GM12864 (cell line): ENCODE data around the gene LRRC47.
"Not testable (repeated sequence)": the region's sequence is repeated elsewhere in the genome, so short reads cannot be mapped to it uniquely, and the experiment has no call there.

Experiments
- DNase-seq: peaks from one replicate; pipeline ENCODE4 v3.0.0-alpha.2; 2011; ENCODE audit warnings: low read depth
- H3K4me3 ChIP-seq: 2 replicates; pipeline ENCODE4 v1.5.1; 2011; ENCODE audit warnings: mild to moderate bottlenecking, low read depth, low read length, control low read depth
- TF ChIP-seq, protein P1 (sequence below): IDR thresholded peaks from 2 replicates; pipeline ENCODE4 v1.5.1; 2011; ENCODE audit warnings: low read depth, mild to moderate bottlenecking, moderate library complexity, low read length, control low read depth, inconsistent platforms; ENCODE audit errors: missing control alignments

LRRC47 gene

DNA sequence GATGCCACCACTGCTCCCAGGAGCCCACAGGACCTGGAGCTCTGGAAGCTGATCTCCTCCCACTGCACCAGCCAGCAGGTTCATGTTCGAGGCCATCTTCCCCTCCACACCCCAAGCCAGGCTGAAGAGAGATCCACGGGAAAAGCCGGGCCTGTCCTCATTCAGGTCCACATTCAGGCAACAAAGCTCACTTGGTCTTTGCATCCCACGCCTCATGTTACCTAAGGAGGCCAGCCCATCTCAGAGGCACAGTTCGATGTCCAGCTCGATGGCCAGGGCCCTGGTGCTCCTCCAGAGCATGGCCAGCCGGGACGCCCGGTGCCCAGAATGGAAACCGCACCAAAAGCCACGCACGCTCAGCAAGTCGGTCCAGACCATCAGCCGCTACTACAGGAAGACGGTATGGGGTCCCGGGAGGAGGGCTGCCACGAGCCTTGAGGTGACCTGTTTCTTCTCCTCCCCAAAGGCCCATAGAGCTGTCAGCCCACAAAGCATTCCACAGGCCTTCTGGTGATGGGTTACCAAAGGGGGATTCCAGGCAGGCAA, 43.8 kb downstream of the LRRC47 start, which contains the start of gene CCDC27:
TSS of gene CCDC27 (plus strand) at position 51 of the 546 bp plus-strand sequence. CDS start at position 83, 32 bp downstream.
- TF ChIP-seq, protein P1, sequence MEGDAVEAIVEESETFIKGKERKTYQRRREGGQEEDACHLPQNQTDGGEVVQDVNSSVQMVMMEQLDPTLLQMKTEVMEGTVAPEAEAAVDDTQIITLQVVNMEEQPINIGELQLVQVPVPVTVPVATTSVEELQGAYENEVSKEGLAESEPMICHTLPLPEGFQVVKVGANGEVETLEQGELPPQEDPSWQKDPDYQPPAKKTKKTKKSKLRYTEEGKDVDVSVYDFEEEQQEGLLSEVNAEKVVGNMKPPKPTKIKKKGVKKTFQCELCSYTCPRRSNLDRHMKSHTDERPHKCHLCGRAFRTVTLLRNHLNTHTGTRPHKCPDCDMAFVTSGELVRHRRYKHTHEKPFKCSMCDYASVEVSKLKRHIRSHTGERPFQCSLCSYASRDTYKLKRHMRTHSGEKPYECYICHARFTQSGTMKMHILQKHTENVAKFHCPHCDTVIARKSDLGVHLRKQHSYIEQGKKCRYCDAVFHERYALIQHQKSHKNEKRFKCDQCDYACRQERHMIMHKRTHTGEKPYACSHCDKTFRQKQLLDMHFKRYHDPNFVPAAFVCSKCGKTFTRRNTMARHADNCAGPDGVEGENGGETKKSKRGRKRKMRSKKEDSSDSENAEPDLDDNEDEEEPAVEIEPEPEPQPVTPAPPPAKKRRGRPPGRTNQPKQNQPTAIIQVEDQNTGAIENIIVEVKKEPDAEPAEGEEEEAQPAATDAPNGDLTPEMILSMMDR = no peak
- no peak for DNase-seq
- H3K4me3 ChIP-seq = no peak within 1 kb of the TSS

DNA sequence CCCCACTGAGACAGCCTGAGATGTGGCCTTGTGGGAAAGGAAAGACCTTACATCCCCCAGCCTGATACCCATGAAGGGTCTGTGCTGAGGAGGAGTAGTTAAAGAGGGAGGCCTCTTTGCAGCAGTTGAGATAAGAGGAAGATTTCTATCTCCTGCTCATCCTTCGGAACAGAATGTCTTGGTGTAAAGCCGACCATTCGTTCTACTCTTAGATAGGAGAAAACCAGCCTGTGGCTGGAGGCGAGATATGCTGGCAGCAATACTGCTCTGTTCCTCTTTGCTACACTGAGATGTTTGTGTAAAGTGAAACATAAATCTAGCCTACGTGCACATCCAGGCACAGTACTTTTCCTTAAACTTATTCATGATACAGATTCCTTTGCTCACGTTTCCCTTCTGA, 45.6 kb downstream of the LRRC47 start:
- no peak for DNase-seq
- no peak overlapping the region for H3K4me3 ChIP-seq
- TF ChIP-seq, protein P1 = no peak

DNA sequence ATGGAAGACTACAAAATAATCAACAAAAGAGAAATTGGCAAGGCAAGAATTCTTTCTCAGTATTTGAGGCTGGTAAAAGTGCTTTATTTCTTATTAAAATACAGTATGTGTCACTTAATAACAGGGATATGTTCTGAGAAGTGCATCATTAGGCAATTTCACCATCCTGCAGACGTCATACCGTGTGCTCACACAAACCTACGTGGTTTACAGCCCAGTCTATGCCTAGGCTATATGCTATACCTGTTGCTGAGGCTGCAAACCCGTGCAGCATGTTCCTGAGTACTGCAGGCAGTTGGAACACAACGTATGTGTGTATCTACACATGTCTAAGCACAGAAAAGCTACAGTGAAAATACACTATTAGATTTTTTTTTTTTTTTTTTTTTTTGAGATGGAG, 46.8 kb downstream of the LRRC47 start:
- no peak overlapping the region for H3K4me3 ChIP-seq
- DNase-seq = no peak
- TF ChIP-seq, protein P1 = no peak

DNA sequence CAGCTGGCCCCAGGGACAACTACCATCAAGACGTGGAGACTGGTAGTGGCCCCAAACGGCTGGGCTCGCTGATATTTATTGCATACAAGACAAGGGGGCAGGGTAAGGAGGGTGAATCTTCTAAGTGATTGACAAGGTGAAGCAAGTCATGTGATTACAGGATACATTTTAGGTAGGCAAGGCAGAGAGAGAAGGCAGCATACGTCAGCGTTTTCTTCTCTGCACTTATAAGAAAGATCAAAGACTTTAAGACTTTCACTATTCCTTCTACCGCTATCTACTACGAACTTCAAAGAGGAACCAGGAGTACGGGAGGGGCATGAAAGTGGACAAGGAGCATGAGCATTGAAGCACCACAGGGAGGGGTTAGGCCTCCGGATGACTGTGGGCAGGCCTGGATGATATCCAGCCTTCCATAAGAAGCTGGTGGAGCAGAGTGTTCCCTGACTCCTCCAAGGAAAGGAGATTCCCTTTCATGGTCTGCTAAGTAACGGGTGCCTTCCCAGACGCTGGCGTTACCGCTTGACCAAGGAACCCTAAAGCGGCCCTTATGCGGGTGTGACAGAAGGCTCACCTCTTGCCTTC, 47.9 kb downstream of the LRRC47 start:
- not testable (repeated sequence) for H3K4me3 ChIP-seq, DNase-seq

DNA sequence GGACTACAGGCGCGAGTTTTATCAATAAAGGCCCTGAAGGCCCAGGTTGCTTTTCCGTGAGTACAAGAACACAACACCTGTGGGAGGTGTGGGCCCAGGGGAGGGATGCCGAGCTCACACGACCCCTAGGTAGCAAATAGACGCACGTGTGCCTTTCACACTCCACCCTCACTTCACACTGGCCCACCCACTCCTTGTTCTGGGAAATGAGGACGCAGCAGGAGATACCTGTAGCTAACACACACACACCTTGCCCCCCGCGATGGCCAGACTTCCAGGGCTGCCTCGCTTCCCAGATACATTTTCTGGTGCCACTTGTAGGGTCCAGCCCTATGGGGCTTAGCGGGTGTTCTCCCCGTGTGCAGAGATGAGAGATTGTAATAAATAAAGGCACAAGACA, 48.4 kb downstream of the LRRC47 start:
- no peak for DNase-seq
- TF ChIP-seq, protein P1 = no peak
- peak overlapping the region; percentile 73 for H3K4me3 ChIP-seq

DNA sequence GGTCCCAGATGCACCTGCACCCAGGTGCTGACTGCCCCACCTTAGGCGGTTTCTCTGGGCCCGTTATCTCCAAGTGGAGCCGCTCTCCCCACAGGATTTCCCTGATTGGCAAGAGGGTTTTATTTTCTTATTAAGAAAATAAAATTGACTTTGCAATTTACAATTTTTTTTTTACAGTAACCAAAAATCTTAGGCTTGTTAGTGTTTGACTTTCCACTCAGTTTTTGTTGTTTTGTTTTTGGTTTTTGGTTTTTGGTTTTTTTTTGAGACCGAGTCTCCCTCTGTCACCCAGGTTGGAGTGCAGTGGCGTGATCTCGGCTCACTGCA, 48.8 kb downstream of the LRRC47 start:
- DNase-seq = no peak
- H3K4me3 ChIP-seq = peak overlapping the region; percentile 73
- TF ChIP-seq, protein P1 = no peak

DNA sequence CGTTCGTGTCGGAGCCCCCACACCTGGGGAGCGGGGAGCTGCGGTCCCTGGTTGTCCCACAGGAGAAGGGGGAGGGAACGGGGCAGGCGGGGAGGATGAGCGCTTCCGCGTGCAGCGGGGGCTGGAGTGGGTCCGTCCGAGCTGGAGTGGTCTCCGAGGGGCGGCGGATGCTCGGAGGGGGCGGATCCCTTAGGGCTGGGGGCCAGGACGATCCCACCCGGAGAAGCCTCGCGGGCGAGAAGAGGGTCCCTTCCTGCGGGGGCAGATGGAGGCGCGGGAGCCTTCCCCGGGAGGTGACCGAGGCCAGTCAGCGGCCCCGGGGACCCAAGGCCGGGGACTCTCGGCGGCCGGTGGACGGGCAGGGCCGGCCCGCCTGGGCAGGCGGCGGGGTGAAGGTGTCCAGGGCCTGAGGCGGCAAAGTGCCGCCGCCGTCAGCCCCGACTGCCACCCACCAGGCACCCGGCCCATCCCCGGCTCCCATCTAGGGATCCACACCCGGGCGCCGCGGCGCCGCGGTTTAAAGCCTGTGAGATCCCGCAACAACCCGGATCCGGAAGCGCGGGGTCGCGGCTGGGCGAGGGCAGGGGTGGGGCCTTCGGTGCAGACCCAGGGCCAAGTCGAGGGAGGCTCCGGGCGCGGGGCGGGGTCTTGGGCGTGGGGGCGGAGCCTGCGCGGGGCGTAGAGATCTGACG, 49.3 kb downstream of the LRRC47 start:
- TF ChIP-seq, protein P1 = no peak
- DNase-seq = peak; percentile 31
- peak overlapping the region; percentile 73 for H3K4me3 ChIP-seq
